ENCODE measurements around the gene GSK3B.

The GSK3B gene

GRCh38 chr3:119810018-119810435, 284.2 kb downstream of the GSK3B start:
- no peak for TF ChIP-seq PPARA (CRISPR knock-in tag; IDR thresholded peaks at IDR 0.05; ENCODE audit: borderline replicate concordance)
- ATAC-seq = no peak

GRCh38 chr3:119809249-119810017, 284.8 kb downstream of the GSK3B start:
- no peak for ATAC-seq
- TF ChIP-seq ARNTL (CRISPR knock-in tag; IDR thresholded peaks at IDR 0.05; ENCODE audit: borderline replicate concordance, low read depth) = no peak
- no peak for TF ChIP-seq CREB5 (CRISPR knock-in tag; IDR thresholded peaks at IDR 0.05; ENCODE audit: low read depth)
- no peak for TF ChIP-seq ISL1 (CRISPR knock-in tag; IDR thresholded peaks at IDR 0.05)
- TF ChIP-seq TSHZ2 (CRISPR knock-in tag; IDR thresholded peaks at IDR 0.05) = no peak
- no peak for TF ChIP-seq CSRNP3 (CRISPR knock-in tag; IDR thresholded peaks at IDR 0.05)
- no peak for TF ChIP-seq ZFP30 (CRISPR knock-in tag; IDR thresholded peaks at IDR 0.05)
- TF ChIP-seq GLIS3 (CRISPR knock-in tag; IDR thresholded peaks at IDR 0.05) = no peak
- no peak for TF ChIP-seq ZC3H10 (CRISPR knock-in tag; IDR thresholded peaks at IDR 0.05)
- no peak for TF ChIP-seq ZFP3 (CRISPR knock-in tag; IDR thresholded peaks at IDR 0.05)
- TF ChIP-seq BACH2 (CRISPR knock-in tag; IDR thresholded peaks at IDR 0.05; ENCODE audit: borderline replicate concordance) = no peak

- TF ChIP-seq CREB5 (CRISPR knock-in tag; IDR thresholded peaks at IDR 0.05; ENCODE audit: low read depth) (no peak), RARB (CRISPR knock-in tag; IDR thresholded peaks at IDR 0.05) (no peak), ZFP3 (CRISPR knock-in tag; IDR thresholded peaks at IDR 0.05) (no peak), CSDC2 (CRISPR knock-in tag; IDR thresholded peaks at IDR 0.05) (no peak), ESRRG (CRISPR knock-in tag; IDR thresholded peaks at IDR 0.05) (no peak), ISL1 (CRISPR knock-in tag; IDR thresholded peaks at IDR 0.05) (no peak), PATZ1 (CRISPR knock-in tag; IDR thresholded peaks at IDR 0.05; ENCODE audit: borderline replicate concordance) (no peak), ZFP30 (CRISPR knock-in tag; IDR thresholded peaks at IDR 0.05) (no peak), TOX (CRISPR knock-in tag; IDR thresholded peaks at IDR 0.05; ENCODE audit: borderline replicate concordance) (no peak)
- ATAC-seq = no peak
Measured at GRCh38 chr3:119808843-119809242, 285.4 kb downstream of the GSK3B start.

GRCh38 chr3:119808244-119808643, 286.0 kb downstream of the GSK3B start:
- no peak for ATAC-seq
- TF ChIP-seq CSRNP3 (CRISPR knock-in tag; IDR thresholded peaks at IDR 0.05) = no peak
- no peak for TF ChIP-seq ZNF565 (CRISPR knock-in tag; conservative IDR thresholded peaks at IDR 0.05; ENCODE audit: low read depth)
- no peak for TF ChIP-seq TSHZ2 (CRISPR knock-in tag; IDR thresholded peaks at IDR 0.05)
- no peak for TF ChIP-seq ESRRG (CRISPR knock-in tag; IDR thresholded peaks at IDR 0.05)
- TF ChIP-seq ISL1 (CRISPR knock-in tag; IDR thresholded peaks at IDR 0.05) = no peak
- TF ChIP-seq ZC3H10 (CRISPR knock-in tag; IDR thresholded peaks at IDR 0.05) = no peak
- TF ChIP-seq POU6F1 (CRISPR knock-in tag; IDR thresholded peaks at IDR 0.05; ENCODE audit: borderline replicate concordance, low read depth) = no peak
